Kidney (tissue), 14 donors: ENCODE data around the gene SHFL. TPM values are rescaled to one million over a fixed set of nuclear protein-coding genes. Genes with fewer than 3 reads are reported as not detected.

Experiments used
- DNase-seq, 5 donors: peaks; one replicate each; pipeline ENCODE4 v3.0.0-alpha.2; 2013 to 2020
- FAIRE-seq: peaks from 2 replicates; lab custom pipeline; 2012; peaks lifted over from hg19 to GRCh38; lab: Jason Lieb, UNC
- H3K27ac ChIP-seq, 2 donors: one replicate each; pipeline ENCODE4 v1.7.0; 2013; ENCODE audit warnings: low read depth in 2 of 2, low read length in 2 of 2, inconsistent platforms in 1 of 2
- H3K27me3 ChIP-seq: one replicate; pipeline ENCODE4 v1.7.1; 2013; ENCODE audit warnings: low read length, inconsistent platforms; ENCODE audit not compliant: control insufficient read depth, insufficient read depth
- H3K36me3 ChIP-seq, 3 donors: one replicate each; pipeline versions ENCODE4 v1.7.0 to v1.7.1; 2013; ENCODE audit warnings: low read length in 3 of 3, control low read depth in 1 of 3, inconsistent platforms in 1 of 3; ENCODE audit not compliant: insufficient read depth in 3 of 3, control insufficient read depth in 2 of 3
- H3K4me1 ChIP-seq, 3 donors: one replicate each; pipeline versions ENCODE4 v1.7.0 to v1.7.1; 2013; ENCODE audit warnings: low read length in 3 of 3, inconsistent platforms in 1 of 3, low read depth in 1 of 3; ENCODE audit not compliant: control insufficient read depth in 2 of 3, insufficient read depth in 2 of 3
- H3K4me3 ChIP-seq, 3 donors: one replicate each; pipeline versions ENCODE4 v1.7.0 to v1.8.1; 2013; ENCODE audit warnings: low read length in 3 of 3, control low read depth in 1 of 3, inconsistent platforms in 1 of 3
- H3K9ac ChIP-seq, 3 donors: one replicate each; pipeline versions ENCODE4 v1.7.0 to v1.7.1; 2013; ENCODE audit warnings: low read length in 3 of 3, control low read depth in 1 of 3, inconsistent platforms in 1 of 3
- H3K9me3 ChIP-seq, 3 donors: one replicate each; pipeline versions ENCODE4 v1.7.0 to v1.7.1; 2013; ENCODE audit warnings: low read length in 3 of 3, control low read depth in 1 of 3, inconsistent platforms in 1 of 3; ENCODE audit not compliant: control insufficient read depth in 2 of 3, insufficient read depth in 1 of 3
- CTCF ChIP-seq: IDR thresholded peaks from 3 replicates; pipeline ENCODE4 v1.5.1; 2012; ENCODE audit warnings: mild to moderate bottlenecking, moderate library complexity, borderline replicate concordance; ENCODE audit not compliant: insufficient read depth; ENCODE audit errors: extremely low read depth
- intact Hi-C: fragments of 100-400 bp; cut with DNase I; formaldehyde crosslinking; loops from one replicate; pipeline ENCODE4 v1.11.1; 2022
- polyA plus RNA-seq: library from polyadenylated mRNA; stranded (reverse); fragments of 350-450 nt; fragmentation: Illumina TruSeq; extraction: RNeasy Lipid Tissue Mini Kit (QIAGEN cat#74804); gene quantifications from one replicate; pipeline ENCODE4 v1.2.3, GENCODE V29; 2014; ENCODE audit warnings: low read depth, low replicate concordance; ENCODE audit not compliant: insufficient read depth
- total RNA-seq: library from RNA; stranded (reverse); fragmentation: NEBNext Ultra II Directional; extraction: Animal tissue kit (Norgen Biotek cat#: 25700); gene quantifications from one replicate; pipeline ENCODE4 v1.2.1, GENCODE V29; 2021
- donor health status: control.
- donor health status: control.
- donor health status: control.
- donor health status: control.
- donor health status: control.
- donor health status: DM: yes; HTN: yes; CAD: no.
- donor health status: Normal renal cell carcinoma (clear cell type).

The SHFL gene
- total and polyA plus RNA-seq, 2 donors from 2014 or later = 36.4 to 42.5 TPM

DNA sequence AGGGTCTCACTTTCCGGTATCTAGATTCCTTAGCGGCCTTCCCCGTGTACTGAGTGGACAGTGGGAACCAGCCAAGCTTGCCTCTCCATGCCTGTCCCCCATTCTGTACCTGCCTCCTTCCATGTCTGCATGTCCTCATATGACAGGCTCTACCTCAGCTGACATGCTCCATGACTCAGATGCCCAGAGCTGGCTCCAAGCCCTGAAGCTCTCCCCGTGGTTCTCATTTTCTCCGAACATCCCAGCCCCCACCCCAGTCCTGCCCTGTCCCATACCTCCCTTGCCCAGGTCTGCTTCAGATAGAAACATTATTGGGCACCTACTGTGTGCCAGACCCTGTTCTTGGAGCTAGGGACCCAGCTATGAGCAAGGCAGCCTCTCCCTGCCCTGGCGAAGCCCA, 17.1 kb upstream of the SHFL start:
- Histone ChIP-seq H3K9me3 (peaks cover 0 to 4% (median 0%) of the 10 kb centered on the region in 3 donors), H3K4me3 (no peak overlapping the region), H3K27me3 (no peaks in the 10 kb centered on the region), H3K9ac (no peak overlapping the region), H3K36me3 (no peaks in the 10 kb centered on the region), H3K27ac (no peak overlapping the region), H3K4me1 (no peaks in the 10 kb centered on the region)
- intact Hi-C loops = no loop called here
- TF ChIP-seq CTCF = no peak
- DNase-seq (no peak), FAIRE-seq (no peak)

GRCh38 chr19:10070730-10071446, 15.2 kb upstream of the SHFL start:
- FAIRE-seq (no peak), DNase-seq (peak in 1 of 5 donors; percentile 74)
- H3K9me3 ChIP-seq = peaks cover 0 to 7% (median 0%) of the 10 kb centered on the region in 3 donors
- H3K4me1 ChIP-seq = no peaks in the 10 kb centered on the region
- no peaks in the 10 kb centered on the region for H3K27me3 ChIP-seq
- no peak overlapping the region for H3K4me3 ChIP-seq
- no peak for TF ChIP-seq CTCF
- H3K36me3 ChIP-seq = no peaks in the 10 kb centered on the region
- no peak overlapping the region for H3K9ac ChIP-seq
- intact Hi-C loops = no loop called here
- H3K27ac ChIP-seq = no peak overlapping the region

DNA sequence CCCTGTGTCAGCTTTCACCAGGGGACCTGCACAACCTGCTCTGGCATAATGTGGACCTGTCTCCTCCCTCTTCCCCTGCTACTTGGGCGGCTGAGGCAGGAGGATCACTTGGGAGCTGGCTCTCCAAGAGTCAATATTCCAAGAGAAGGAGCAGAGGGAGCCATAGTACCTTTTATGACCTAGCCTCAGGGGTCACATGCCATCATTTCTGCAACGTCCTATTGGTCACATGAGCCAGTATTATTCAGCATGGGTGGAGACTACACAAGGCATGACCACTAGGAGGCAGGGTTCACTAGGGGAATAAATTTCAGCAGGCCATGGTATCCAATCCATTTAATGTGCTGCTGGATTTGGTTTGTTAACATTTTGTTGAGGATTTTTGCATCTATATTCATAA, 12.0 kb upstream of the SHFL start:
- Histone ChIP-seq H3K4me3 (no peak overlapping the region), H3K27ac (no peak overlapping the region), H3K27me3 (no peaks in the 10 kb centered on the region), H3K36me3 (no peaks in the 10 kb centered on the region), H3K9ac (no peak overlapping the region), H3K9me3 (peaks cover 0 to 7% (median 0%) of the 10 kb centered on the region in 3 donors), H3K4me1 (no peaks in the 10 kb centered on the region)
- TF ChIP-seq CTCF = no peak
- intact Hi-C loops = no loop called here
- FAIRE-seq (no peak), DNase-seq (no peak)

- H3K9ac ChIP-seq = no peak overlapping the region
- H3K4me3 ChIP-seq = no peak overlapping the region
- H3K27me3 ChIP-seq = no peaks in the 10 kb centered on the region
- H3K27ac ChIP-seq = no peak overlapping the region
- intact Hi-C loops = no loop called here
- no peak for FAIRE-seq
- H3K4me1 ChIP-seq = no peaks in the 10 kb centered on the region
- DNase-seq = no peak
- no peaks in the 10 kb centered on the region for H3K36me3 ChIP-seq
- H3K9me3 ChIP-seq = peaks cover 0 to 7% (median 0%) of the 10 kb centered on the region in 3 donors
- TF ChIP-seq CTCF = no peak
Observed at GRCh38 chr19:10076535-10076934, 9.6 kb upstream of the SHFL start.
